Trophoblast cell (in vitro differentiated cells and primary cell): Measurements from ENCODE around the gene DPM3.
A peak's percentile ranks its signal among the peaks of the same experiment; 100 is the strongest.

ENCODE experiments used
- DNase-seq, 2 donors: peaks; one replicate each; pipeline ENCODE4 v3.0.0-alpha.2; 2016
- H2AFZ ChIP-seq: 2 replicates; pipeline ENCODE4 v1.6.1; 2013; ENCODE audit warnings: low read length, moderate library complexity, mild to moderate bottlenecking; ENCODE audit not compliant: insufficient read depth, poor library complexity
- H2AK5ac ChIP-seq: 2 replicates; pipeline ENCODE4 v1.6.1; 2013; ENCODE audit warnings: mild to moderate bottlenecking, low read length
- H2BK120ac ChIP-seq: 2 replicates; pipeline ENCODE4 v1.6.1; 2013; ENCODE audit warnings: low read length, mild to moderate bottlenecking, moderate library complexity; ENCODE audit not compliant: insufficient read depth, poor library complexity
- H2BK12ac ChIP-seq: 2 replicates; pipeline ENCODE4 v1.6.1; 2013; ENCODE audit warnings: mild to moderate bottlenecking, low read length, moderate library complexity
- H2BK5ac ChIP-seq: 2 replicates; pipeline ENCODE4 v1.6.1; 2013; ENCODE audit warnings: low read length, low read depth, moderate library complexity, mild to moderate bottlenecking; ENCODE audit not compliant: poor library complexity
- H3K14ac ChIP-seq: 2 replicates; pipeline ENCODE4 v1.6.1; 2013; ENCODE audit warnings: mild to moderate bottlenecking, low read length
- H3K18ac ChIP-seq: 2 replicates; pipeline ENCODE4 v1.6.1; 2013; ENCODE audit warnings: mild to moderate bottlenecking, low read length
- H3K23ac ChIP-seq: 2 replicates; pipeline ENCODE4 v1.6.1; 2013; ENCODE audit warnings: low read length
- H3K27ac ChIP-seq: 2 replicates; pipeline ENCODE4 v1.5.1; 2013; ENCODE audit warnings: low read depth, mild to moderate bottlenecking, inconsistent platforms, low read length, moderate library complexity
- H3K27me3 ChIP-seq: 2 replicates; pipeline ENCODE4 v1.6.1; 2013; ENCODE audit warnings: inconsistent platforms, mild to moderate bottlenecking, low read length, moderate library complexity; ENCODE audit not compliant: insufficient read depth
- H3K36me3 ChIP-seq, 2 experiments: 1 replicate in 1 of 2; 2 replicates in 1 of 2; pipeline ENCODE4 v1.6.1; 2013; ENCODE audit warnings: low read length in 2 of 2, mild to moderate bottlenecking in 2 of 2, moderate library complexity in 1 of 2; ENCODE audit not compliant: insufficient read depth in 2 of 2, control insufficient read depth in 1 of 2
- H3K4ac ChIP-seq: 2 replicates; pipeline ENCODE4 v1.6.1; 2013; ENCODE audit warnings: low read depth, mild to moderate bottlenecking, low read length, moderate library complexity
- H3K4me1 ChIP-seq, 2 experiments: 1 replicate in 1 of 2; 2 replicates in 1 of 2; pipeline ENCODE4 v1.6.1; 2013; ENCODE audit warnings: low read length in 2 of 2, mild to moderate bottlenecking in 2 of 2, moderate library complexity in 1 of 2; ENCODE audit not compliant: insufficient read depth in 2 of 2, control insufficient read depth in 1 of 2
- H3K4me2 ChIP-seq: 2 replicates; pipeline ENCODE4 v1.6.1; 2013; ENCODE audit warnings: inconsistent platforms, mild to moderate bottlenecking, low read length, moderate library complexity
- H3K4me3 ChIP-seq: 2 replicates; pipeline ENCODE4 v1.5.1; 2013; ENCODE audit warnings: mild to moderate bottlenecking, low read depth, low read length, inconsistent platforms
- H3K79me1 ChIP-seq: one replicate; pipeline ENCODE4 v1.6.1; 2013; ENCODE audit warnings: low read length
- H3K79me2 ChIP-seq: 2 replicates; pipeline ENCODE4 v1.6.1; 2013; ENCODE audit warnings: low read length, mild to moderate bottlenecking; ENCODE audit not compliant: control insufficient read depth, insufficient read depth, poor library complexity
- H3K9ac ChIP-seq: 2 replicates; pipeline ENCODE4 v1.6.1; 2013; ENCODE audit warnings: mild to moderate bottlenecking, low read length
- H3K9me3 ChIP-seq: 2 replicates; pipeline ENCODE4 v1.6.1; 2013; ENCODE audit warnings: low read depth, mild to moderate bottlenecking, control low read depth, inconsistent platforms, low read length; ENCODE audit not compliant: insufficient read depth
- H4K12ac ChIP-seq: 2 replicates; pipeline ENCODE4 v1.6.1; 2013; ENCODE audit warnings: low read depth, mild to moderate bottlenecking, low read length, moderate library complexity
- H4K8ac ChIP-seq: 2 replicates; pipeline ENCODE4 v1.6.1; 2013; ENCODE audit warnings: low read depth, mild to moderate bottlenecking, low read length, moderate library complexity
- H4K91ac ChIP-seq: one replicate; pipeline ENCODE4 v1.6.1; 2013; ENCODE audit warnings: low read depth, mild to moderate bottlenecking, low read length, moderate library complexity
- WGBS: extraction: QIAGEN DNeasy Blood & Tissue Kit; methylation state at CpG from one replicate; pipeline ENCODE4 v1.1.7; 2013; ENCODE audit warnings: missing lambda C conversion rate; ENCODE audit not compliant: insufficient read length, insufficient coverage; ENCODE audit errors: extremely low coverage; 5-methylcytosine and 5-hydroxymethylcytosine counted together

Gene DPM3

GRCh38 chr1:155131285-155131684 lies 9.0 kb downstream of the DPM3 start:
- H4K91ac ChIP-seq: peak overlapping the region; percentile 25
- WGBS: no CpG with 5 or more reads among the region's 8 CpGs
- no peak overlapping the region for H4K12ac ChIP-seq

GRCh38 chr1:155130272-155131006 lies 9.9 kb downstream of the DPM3 start:
- Histone ChIP-seq H3K4me2 (peak overlapping the region; percentile 75), H4K12ac (no peak overlapping the region), H3K18ac (peak overlapping the region; percentile 30), H3K79me1 (peaks cover 53% of the 10 kb centered on the region), H3K9me3 (peaks cover 2% of the 10 kb centered on the region), H2AFZ (no peak overlapping the region), H3K27ac (peak overlapping the region; percentile 99), H3K79me2 (peaks cover 34% of the 10 kb centered on the region), H3K4me3 (peak overlapping the region; percentile 67), H2BK12ac (peak overlapping the region; percentile 8), H3K36me3 (peaks cover 30 to 33% of the 10 kb centered on the region in 2 experiments), H4K8ac (peak overlapping the region; percentile 14), H2BK5ac (peak overlapping the region; percentile 88), H3K14ac (peak overlapping the region; percentile 56), H4K91ac (peak overlapping the region; percentile 97), H2AK5ac (peak overlapping the region; percentile 9), H2BK120ac (peak overlapping the region; percentile 62), H3K4ac (peak overlapping the region; percentile 57), H3K27me3 (no peaks in the 10 kb centered on the region), H3K23ac (no peak overlapping the region), H3K9ac (peak overlapping the region; percentile 81), H3K4me1 (peaks cover 41 to 45% of the 10 kb centered on the region in 2 experiments)
- no CpG with 5 or more reads among the region's 6 CpGs for WGBS
- no peak for DNase-seq

More at GRCh38 chr1:155131285-155131684, 9.0 kb downstream of the DPM3 start:
- no peak overlapping the region for H3K4me3 ChIP-seq
- peaks cover 52% of the 10 kb centered on the region for H3K79me1 ChIP-seq
- peak overlapping the region; percentile 38 for H3K14ac ChIP-seq
- peak overlapping the region; percentile 73 for H3K4ac ChIP-seq
- H2BK12ac ChIP-seq: peak overlapping the region; percentile 63
- peak overlapping the region; percentile 75 for H3K4me2 ChIP-seq
- H2AFZ ChIP-seq: no peak overlapping the region
- H3K27ac ChIP-seq: peak overlapping the region; percentile 99
- peak overlapping the region; percentile 54 for H2AK5ac ChIP-seq
- peak overlapping the region; percentile 33 for H2BK5ac ChIP-seq
- H3K23ac ChIP-seq: no peak overlapping the region
- peaks cover 37% of the 10 kb centered on the region for H3K79me2 ChIP-seq
- peaks cover 32 to 37% of the 10 kb centered on the region in 2 experiments for H3K4me1 ChIP-seq
- peaks cover 2% of the 10 kb centered on the region for H3K9me3 ChIP-seq
- H4K8ac ChIP-seq: no peak overlapping the region
- H3K27me3 ChIP-seq: no peaks in the 10 kb centered on the region
- H3K18ac ChIP-seq: peak overlapping the region; percentile 56
- no peak for DNase-seq
- H2BK120ac ChIP-seq: peak overlapping the region; percentile 26
- H3K9ac ChIP-seq: no peak overlapping the region
- peaks cover 31 to 33% of the 10 kb centered on the region in 2 experiments for H3K36me3 ChIP-seq

- H3K4ac ChIP-seq: peak overlapping the region; percentile 91
- H3K4me1 ChIP-seq: peaks cover 41 to 50% of the 10 kb centered on the region in 2 experiments
- peak overlapping the region; percentile 98 for H2BK5ac ChIP-seq
- peaks cover 2% of the 10 kb centered on the region for H3K9me3 ChIP-seq
- H3K27ac ChIP-seq: peak overlapping the region; percentile 99
- H3K36me3 ChIP-seq: peaks cover 23 to 25% of the 10 kb centered on the region in 2 experiments
- H2AK5ac ChIP-seq: peak overlapping the region; percentile 92
- H3K79me2 ChIP-seq: peaks cover 33% of the 10 kb centered on the region
- WGBS: no CpG with 5 or more reads among the region's 14 CpGs
- peak overlapping the region; percentile 27 for H2AFZ ChIP-seq
- peak overlapping the region; percentile 95 for H2BK120ac ChIP-seq
- peak overlapping the region; percentile 99 for H4K91ac ChIP-seq
- H3K23ac ChIP-seq: no peak overlapping the region
- H3K4me2 ChIP-seq: peak overlapping the region; percentile 75
- H2BK12ac ChIP-seq: peak overlapping the region; percentile 29
- H3K79me1 ChIP-seq: peaks cover 57% of the 10 kb centered on the region
- peak overlapping the region; percentile 95 for H3K14ac ChIP-seq
- peak in 1 of 2 donors; percentile 31 for DNase-seq
- H4K12ac ChIP-seq: peak overlapping the region; percentile 71
- peak overlapping the region; percentile 95 for H3K9ac ChIP-seq
- H3K27me3 ChIP-seq: no peaks in the 10 kb centered on the region
- H4K8ac ChIP-seq: peak overlapping the region; percentile 88
- H3K4me3 ChIP-seq: peak overlapping the region; percentile 81
- peak overlapping the region; percentile 91 for H3K18ac ChIP-seq
Measured at GRCh38 chr1:155128755-155129473, 11.4 kb downstream of the DPM3 start.

- H2BK12ac ChIP-seq: peak overlapping the region; percentile 25
- peak overlapping the region; percentile 44 for H4K12ac ChIP-seq
- peak overlapping the region; percentile 8 for H2AFZ ChIP-seq
- peak overlapping the region; percentile 98 for H2BK5ac ChIP-seq
- H3K4me3 ChIP-seq: peak overlapping the region; percentile 81
- peak overlapping the region; percentile 77 for H3K18ac ChIP-seq
- H3K23ac ChIP-seq: no peak overlapping the region
- H4K91ac ChIP-seq: peak overlapping the region; percentile 99
- H3K79me1 ChIP-seq: peaks cover 57% of the 10 kb centered on the region
- no peaks in the 10 kb centered on the region for H3K27me3 ChIP-seq
- WGBS: no CpG with 5 or more reads among the region's 17 CpGs
- H3K14ac ChIP-seq: peak overlapping the region; percentile 93
- H3K9ac ChIP-seq: peak overlapping the region; percentile 95
- peak overlapping the region; percentile 91 for H3K4ac ChIP-seq
- H3K79me2 ChIP-seq: peaks cover 33% of the 10 kb centered on the region
- H3K36me3 ChIP-seq: peaks cover 16 to 18% of the 10 kb centered on the region in 2 experiments
- peaks cover 2% of the 10 kb centered on the region for H3K9me3 ChIP-seq
- peaks cover 35 to 45% of the 10 kb centered on the region in 2 experiments for H3K4me1 ChIP-seq
- peak overlapping the region; percentile 61 for H2AK5ac ChIP-seq
- no peak for DNase-seq
- peak overlapping the region; percentile 82 for H2BK120ac ChIP-seq
- H4K8ac ChIP-seq: peak overlapping the region; percentile 64
- H3K4me2 ChIP-seq: peak overlapping the region; percentile 75
- H3K27ac ChIP-seq: peak overlapping the region; percentile 99
Measured at GRCh38 chr1:155127967-155128754, 12.2 kb downstream of the DPM3 start.
